K562 (cell line): ENCODE data around the gene CABP7. TPM values are rescaled to one million over a fixed set of nuclear protein-coding genes. Genes with fewer than 3 reads are reported as not detected.

Source experiments
- CCNT2 ChIP-seq: IDR thresholded peaks from 2 replicates; pipeline ENCODE4 v1.6.1; 2011; ENCODE audit warnings: borderline replicate concordance, low read depth, mild to moderate bottlenecking, moderate library complexity, mixed read lengths, low read length; ENCODE audit not compliant: insufficient read length; ENCODE audit errors: extremely low read depth
- polyA plus RNA-seq, 8 experiments: library from polyadenylated mRNA; depleted of rRNA in 4 of 8; stranded (reverse) in 5 of 8; unstranded in 3 of 8; fragments of >200 nt; fragmentation: Nextera tagmentation in 2 of 8; fragmentation: Illumina TruSeq in 1 of 8; extraction: Ambion mirVana in 2 of 8; extraction: Trizol in 1 of 8; gene quantifications; 2 replicates each; pipeline versions ENCODE4 v1.2.1 to v1.2.3, GENCODE V29; 2011 to 2014; ENCODE audit warnings: inconsistent platforms in 1 of 8, missing spikeins in 1 of 8
- small RNA-seq: library from RNA; depleted of rRNA; stranded (forward); fragments of <200 nt; gene quantifications from one replicate; pipeline ENCODE3, GENCODE V24; 2014
- total RNA-seq, 7 experiments: library from RNA; depleted of rRNA in 6 of 7; stranded (reverse); fragments of >200 nt in 6 of 7; fragmentation: Illumina TruSeq in 2 of 7; extraction: Trizol in 2 of 7; gene quantifications; 2 replicates each; pipeline versions ENCODE4 v1.2.1 to v1.2.3, GENCODE V29; 2011 to 2021; ENCODE audit warnings: low replicate concordance in 1 of 7

Gene CABP7
- total and polyA plus RNA-seq, 9 of the 15 experiments (the other 6 are each of a cell fraction or from before 2014, with no cell fraction given) = not detected

- peak; percentile 69 for TF ChIP-seq CCNT2
These were observed 61.2 kb downstream of the CABP7 start (continued) for GRCh38 chr22:29780748-29781676.

Small RNA genes within 50 kb of the gene (small RNA-seq; reads per million reads assigned to genes)
- not detected for gene AC004882.2
- not detected for gene RF00019

Other genes with a start within 250 kb of the CABP7 start
Only the 7 nearest of the 8 such genes appear.
- 50.9 and 56.5 TPM in 2 replicates for gene THOC5, start 166.2 kb upstream of the CABP7 start, total RNA-seq (2014; rRNA removed)
- 49.3 and 51.4 TPM in 2 replicates for gene THOC5, start 166.2 kb upstream of the CABP7 start, total RNA-seq (2014; rRNA removed; fragmentation: Illumina TruSeq; extraction: Trizol)
- 44.7 and 45.3 TPM in 2 replicates for gene THOC5, start 166.2 kb upstream of the CABP7 start, total RNA-seq (2015; rRNA removed; fragmentation: Illumina TruSeq; extraction: Trizol)
- 71.2 and 75.1 TPM in 2 replicates for gene THOC5, start 166.2 kb upstream of the CABP7 start, total RNA-seq (2021)
- gene THOC5, start 166.2 kb upstream of the CABP7 start, polyA plus RNA-seq (2011; rRNA removed) = 60.0 and 64.3 TPM in 2 replicates
- 55.8 and 56.8 TPM in 2 replicates for gene THOC5, start 166.2 kb upstream of the CABP7 start, polyA plus RNA-seq (2014; fragmentation: Illumina TruSeq; extraction: Trizol)
- gene THOC5, start 166.2 kb upstream of the CABP7 start, polyA plus RNA-seq (2014; fragmentation: Nextera tagmentation; extraction: Ambion mirVana) = 10 to 100 TPM; 46.3 to 96.5 TPM
- gene THOC5, start 166.2 kb upstream of the CABP7 start, polyA plus RNA-seq (2014; rRNA removed) = 46.8 and 47.9 TPM in 2 replicates
- 22.4 and 27.9 TPM in 2 replicates for gene NIPSNAP1, start 138.9 kb upstream of the CABP7 start, total RNA-seq (2014; rRNA removed)
- gene NIPSNAP1, start 138.9 kb upstream of the CABP7 start, total RNA-seq (2014; rRNA removed; fragmentation: Illumina TruSeq; extraction: Trizol) = 26.0 and 27.3 TPM in 2 replicates
- gene NIPSNAP1, start 138.9 kb upstream of the CABP7 start, total RNA-seq (2015; rRNA removed; fragmentation: Illumina TruSeq; extraction: Trizol) = 21.0 and 21.4 TPM in 2 replicates
- gene NIPSNAP1, start 138.9 kb upstream of the CABP7 start, total RNA-seq (2021) = 24.1 and 24.8 TPM in 2 replicates
- 55.0 and 57.1 TPM in 2 replicates for gene NIPSNAP1, start 138.9 kb upstream of the CABP7 start, polyA plus RNA-seq (2011; rRNA removed)
- gene NIPSNAP1, start 138.9 kb upstream of the CABP7 start, polyA plus RNA-seq (2014; fragmentation: Illumina TruSeq; extraction: Trizol) = 31.9 and 35.0 TPM in 2 replicates
- 10 to 100 TPM; 10.2 to 13.5 TPM for gene NIPSNAP1, start 138.9 kb upstream of the CABP7 start, polyA plus RNA-seq (2014; fragmentation: Nextera tagmentation; extraction: Ambion mirVana)
- 26.4 and 32.0 TPM in 2 replicates for gene NIPSNAP1, start 138.9 kb upstream of the CABP7 start, polyA plus RNA-seq (2014; rRNA removed)
- 20.2 and 24.9 TPM in 2 replicates for gene NF2, start 116.4 kb upstream of the CABP7 start, total RNA-seq (2014; rRNA removed)
- gene NF2, start 116.4 kb upstream of the CABP7 start, total RNA-seq (2014; rRNA removed; fragmentation: Illumina TruSeq; extraction: Trizol) = 21.7 and 22.4 TPM in 2 replicates
- gene NF2, start 116.4 kb upstream of the CABP7 start, total RNA-seq (2015; rRNA removed; fragmentation: Illumina TruSeq; extraction: Trizol) = 19.5 and 20.0 TPM in 2 replicates
- 32.5 and 33.8 TPM in 2 replicates for gene NF2, start 116.4 kb upstream of the CABP7 start, total RNA-seq (2021)
- gene NF2, start 116.4 kb upstream of the CABP7 start, polyA plus RNA-seq (2011; rRNA removed) = 11.8 and 15.2 TPM in 2 replicates
- 9.1 TPM in 2 replicates for gene NF2, start 116.4 kb upstream of the CABP7 start, polyA plus RNA-seq (2014; fragmentation: Illumina TruSeq; extraction: Trizol)
- 1 to 10 TPM; 2.2 to 2.8 TPM for gene NF2, start 116.4 kb upstream of the CABP7 start, polyA plus RNA-seq (2014; fragmentation: Nextera tagmentation; extraction: Ambion mirVana)
- gene NF2, start 116.4 kb upstream of the CABP7 start, polyA plus RNA-seq (2014; rRNA removed) = 11.5 and 14.2 TPM in 2 replicates
- 16.8 and 18.4 TPM in 2 replicates for gene ZMAT5, start 47.0 kb downstream of the CABP7 start, total RNA-seq (2014; rRNA removed)
- gene ZMAT5, start 47.0 kb downstream of the CABP7 start, total RNA-seq (2014; rRNA removed; fragmentation: Illumina TruSeq; extraction: Trizol) = 4.9 and 5.8 TPM in 2 replicates
- 11.2 and 11.9 TPM in 2 replicates for gene ZMAT5, start 47.0 kb downstream of the CABP7 start, total RNA-seq (2015; rRNA removed; fragmentation: Illumina TruSeq; extraction: Trizol)
- 15.2 and 18.2 TPM in 2 replicates for gene ZMAT5, start 47.0 kb downstream of the CABP7 start, total RNA-seq (2021)
- gene ZMAT5, start 47.0 kb downstream of the CABP7 start, polyA plus RNA-seq (2011; rRNA removed) = 11.9 and 15.5 TPM in 2 replicates
- gene ZMAT5, start 47.0 kb downstream of the CABP7 start, polyA plus RNA-seq (2014; fragmentation: Illumina TruSeq; extraction: Trizol) = 15.3 and 19.2 TPM in 2 replicates
- gene ZMAT5, start 47.0 kb downstream of the CABP7 start, polyA plus RNA-seq (2014; fragmentation: Nextera tagmentation; extraction: Ambion mirVana) = 10 to 100 TPM in 1 of 2 experiments, 1 to 10 TPM in 1; 2.0 to 10.2 TPM
- gene ZMAT5, start 47.0 kb downstream of the CABP7 start, polyA plus RNA-seq (2014; rRNA removed) = 20.3 and 25.2 TPM in 2 replicates
- gene UQCR10, start 47.4 kb downstream of the CABP7 start, total RNA-seq (2014; rRNA removed) = 163 and 185 TPM in 2 replicates
- 90.3 and 128 TPM in 2 replicates for gene UQCR10, start 47.4 kb downstream of the CABP7 start, total RNA-seq (2014; rRNA removed; fragmentation: Illumina TruSeq; extraction: Trizol)
- 232 and 248 TPM in 2 replicates for gene UQCR10, start 47.4 kb downstream of the CABP7 start, total RNA-seq (2015; rRNA removed; fragmentation: Illumina TruSeq; extraction: Trizol)
- gene UQCR10, start 47.4 kb downstream of the CABP7 start, total RNA-seq (2021) = 149 and 161 TPM in 2 replicates
- gene UQCR10, start 47.4 kb downstream of the CABP7 start, polyA plus RNA-seq (2011; rRNA removed) = 149 and 226 TPM in 2 replicates
- 203 and 231 TPM in 2 replicates for gene UQCR10, start 47.4 kb downstream of the CABP7 start, polyA plus RNA-seq (2014; fragmentation: Illumina TruSeq; extraction: Trizol)
- 100 to 1,000 TPM; 785 to 903 TPM for gene UQCR10, start 47.4 kb downstream of the CABP7 start, polyA plus RNA-seq (2014; fragmentation: Nextera tagmentation; extraction: Ambion mirVana)
- gene UQCR10, start 47.4 kb downstream of the CABP7 start, polyA plus RNA-seq (2014; rRNA removed) = 136 and 159 TPM in 2 replicates
- 22.9 and 33.0 TPM in 2 replicates for gene ASCC2, start 118.3 kb downstream of the CABP7 start, total RNA-seq (2014; rRNA removed)
- 20.2 and 20.4 TPM in 2 replicates for gene ASCC2, start 118.3 kb downstream of the CABP7 start, total RNA-seq (2014; rRNA removed; fragmentation: Illumina TruSeq; extraction: Trizol)
- gene ASCC2, start 118.3 kb downstream of the CABP7 start, total RNA-seq (2015; rRNA removed; fragmentation: Illumina TruSeq; extraction: Trizol) = 26.6 and 27.3 TPM in 2 replicates
- 42.5 and 45.1 TPM in 2 replicates for gene ASCC2, start 118.3 kb downstream of the CABP7 start, total RNA-seq (2021)
- 26.8 and 34.4 TPM in 2 replicates for gene ASCC2, start 118.3 kb downstream of the CABP7 start, polyA plus RNA-seq (2011; rRNA removed)
- 46.7 and 47.4 TPM in 2 replicates for gene ASCC2, start 118.3 kb downstream of the CABP7 start, polyA plus RNA-seq (2014; fragmentation: Illumina TruSeq; extraction: Trizol)
- gene ASCC2, start 118.3 kb downstream of the CABP7 start, polyA plus RNA-seq (2014; fragmentation: Nextera tagmentation; extraction: Ambion mirVana) = 1 to 10 TPM; 4.0 TPM
- 33.8 and 36.2 TPM in 2 replicates for gene ASCC2, start 118.3 kb downstream of the CABP7 start, polyA plus RNA-seq (2014; rRNA removed)
- gene MTMR3, start 163.2 kb downstream of the CABP7 start, total RNA-seq (2014; rRNA removed) = 5.1 and 9.0 TPM in 2 replicates
- gene MTMR3, start 163.2 kb downstream of the CABP7 start, total RNA-seq (2014; rRNA removed; fragmentation: Illumina TruSeq; extraction: Trizol) = 7.1 and 8.3 TPM in 2 replicates
- 7.5 and 7.9 TPM in 2 replicates for gene MTMR3, start 163.2 kb downstream of the CABP7 start, total RNA-seq (2015; rRNA removed; fragmentation: Illumina TruSeq; extraction: Trizol)
- 12.3 and 13.6 TPM in 2 replicates for gene MTMR3, start 163.2 kb downstream of the CABP7 start, total RNA-seq (2021)
- gene MTMR3, start 163.2 kb downstream of the CABP7 start, polyA plus RNA-seq (2011; rRNA removed) = 13.7 and 20.0 TPM in 2 replicates
- gene MTMR3, start 163.2 kb downstream of the CABP7 start, polyA plus RNA-seq (2014; fragmentation: Illumina TruSeq; extraction: Trizol) = 10.7 and 12.0 TPM in 2 replicates
- 1 to 10 TPM; 1.6 to 1.9 TPM for gene MTMR3, start 163.2 kb downstream of the CABP7 start, polyA plus RNA-seq (2014; fragmentation: Nextera tagmentation; extraction: Ambion mirVana)
- gene MTMR3, start 163.2 kb downstream of the CABP7 start, polyA plus RNA-seq (2014; rRNA removed) = 6.9 and 8.3 TPM in 2 replicates